Tongue (tissue), 2 donors: Measurements from ENCODE around the gene TUBA4A. TPM values are rescaled to one million over a fixed set of nuclear protein-coding genes. Genes with fewer than 3 reads are reported as not detected.
"Not testable (repeated sequence)": the region's sequence is repeated elsewhere in the genome, so short reads cannot be mapped to it uniquely, and the experiment has no call there.

Experiments used
- DNase-seq: peaks from one replicate; pipeline ENCODE4 v3.0.0-alpha.2; 2015
- total RNA-seq: library from RNA; depleted of rRNA; stranded (reverse); fragments of >200 nt; gene quantifications from one replicate; pipeline ENCODE4 v1.2.3, GENCODE V29; 2014

TUBA4A gene
- 76.1 TPM for total RNA-seq

DNA sequence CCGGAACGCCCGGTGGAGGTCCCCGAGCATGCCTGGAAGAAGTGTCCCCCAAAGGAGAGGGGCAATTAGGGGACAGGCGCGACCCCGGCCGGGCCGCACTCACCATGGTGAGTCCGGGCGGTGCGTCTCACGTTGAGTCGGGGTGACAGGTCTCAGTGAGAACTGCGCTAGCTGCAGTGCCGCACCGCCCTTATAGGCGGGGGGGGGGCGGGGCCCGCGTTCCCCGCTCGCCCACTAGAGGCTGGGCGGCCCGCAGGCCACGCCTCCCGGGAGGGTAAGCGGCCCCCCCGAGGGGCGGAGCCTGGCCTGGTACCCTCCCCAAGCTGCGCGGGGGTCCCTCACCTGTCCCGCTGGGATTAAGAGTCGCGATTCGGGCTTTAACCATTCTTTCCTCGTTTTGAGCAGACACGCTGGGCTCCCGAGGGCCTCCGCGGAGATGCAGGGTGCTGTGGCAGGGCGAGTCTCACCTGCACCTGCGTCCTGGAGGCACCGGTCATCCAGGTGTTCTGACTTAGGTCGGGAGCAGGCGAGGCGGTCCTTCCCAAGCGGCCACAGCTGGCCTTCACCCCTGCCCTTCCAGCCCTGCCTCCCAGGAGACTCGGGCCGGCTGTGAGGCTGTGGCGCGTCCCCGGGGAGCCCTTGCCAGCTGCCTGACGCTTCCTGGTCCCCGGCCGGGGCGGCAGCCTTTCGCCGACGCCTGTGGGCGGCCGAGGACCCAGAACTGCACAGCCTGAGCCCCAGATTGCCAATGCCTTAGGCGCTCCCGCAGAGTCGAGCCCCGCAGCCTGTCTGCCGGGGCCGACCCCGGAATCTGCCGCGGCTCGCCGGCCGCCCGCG is at the start of gene TUBA4A:
Gene TUBA4A (minus strand): TSS at position 166 of the 837 bp plus-strand sequence. CDS start 60 bp downstream, at position 106.
- peak; percentile 81 for DNase-seq

GRCh38 chr2:219302412-219302968 is 48.8 kb upstream of the TUBA4A start:
- DNase-seq, result no peak

DNA sequence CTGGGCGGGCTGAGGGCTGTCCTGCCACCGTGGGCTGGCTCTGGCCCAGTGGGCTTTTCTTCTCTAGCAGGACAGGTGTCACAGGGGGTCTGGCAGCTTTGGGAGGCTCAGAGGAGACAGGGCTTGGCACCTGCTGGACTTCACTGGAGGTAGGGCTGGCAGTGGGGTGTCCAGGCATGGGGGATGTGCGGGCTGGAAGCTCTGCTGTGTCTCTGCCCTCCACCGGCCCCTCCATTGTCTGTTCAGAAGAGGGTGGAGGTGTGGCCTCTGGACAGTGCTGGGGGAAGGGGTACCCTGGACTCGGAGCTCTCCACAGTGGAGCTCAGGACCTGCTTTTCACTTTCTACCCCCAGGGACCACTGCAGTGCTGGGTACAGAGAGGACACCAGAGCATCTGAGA is 46.3 kb upstream of the TUBA4A start:
- DNase-seq, result no peak

DNA sequence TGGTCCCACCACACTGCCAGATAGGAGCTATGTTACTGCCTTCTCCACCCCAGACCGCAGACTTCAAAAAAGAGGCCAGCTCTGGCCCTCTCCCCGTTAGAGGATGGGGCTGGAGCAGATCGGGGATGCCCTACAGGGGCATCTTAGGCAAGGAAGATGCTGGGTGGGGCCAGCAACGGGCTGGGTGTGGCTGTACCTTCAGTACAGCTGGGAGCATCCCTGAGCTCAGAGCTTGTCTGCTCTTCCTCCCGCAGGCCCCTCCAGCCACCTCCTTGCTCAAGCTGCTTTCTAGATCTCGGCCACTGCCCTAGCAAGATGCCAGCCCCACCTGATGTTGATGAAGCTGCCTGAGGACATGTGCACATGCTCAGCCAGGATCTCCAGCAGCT is 45.6 kb upstream of the TUBA4A start:
- DNase-seq, result no peak

DNA sequence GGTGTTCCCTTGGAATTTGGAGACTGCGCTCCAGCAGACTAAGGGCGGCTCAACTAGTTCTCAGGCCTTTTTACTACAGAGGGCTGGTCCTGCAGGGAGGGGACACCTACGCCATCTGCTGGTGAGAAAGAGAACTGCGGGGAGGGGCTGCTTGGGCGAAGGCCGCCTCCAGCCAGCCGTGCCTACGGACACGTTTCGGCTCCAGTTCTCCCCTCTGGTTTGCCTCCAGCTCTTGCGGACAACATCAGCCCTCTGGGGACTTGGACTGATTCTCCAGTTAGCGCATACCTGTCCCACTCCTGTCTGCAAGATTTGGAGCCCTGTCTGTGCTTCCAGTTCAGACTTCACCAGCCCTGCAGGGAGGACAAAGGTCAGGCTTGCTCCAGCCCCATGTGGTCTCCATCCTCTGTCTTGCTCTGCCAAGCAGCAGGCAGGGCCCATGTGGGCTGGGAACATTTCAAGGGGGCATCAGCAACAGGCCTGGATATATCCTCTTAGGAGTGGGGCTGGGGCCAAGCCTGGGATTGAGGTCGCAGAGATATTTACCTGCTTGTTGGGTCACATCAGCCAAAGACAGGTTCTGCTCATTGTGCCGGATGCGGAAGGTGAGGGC is 45.1 kb upstream of the TUBA4A start:
- peak; percentile 92 for DNase-seq

GRCh38 chr2:219297766-219298456 is 44.2 kb upstream of the TUBA4A start:
- no peak for DNase-seq

GRCh38 chr2:219296631-219297391 is 43.1 kb upstream of the TUBA4A start:
- no peak for DNase-seq

DNA sequence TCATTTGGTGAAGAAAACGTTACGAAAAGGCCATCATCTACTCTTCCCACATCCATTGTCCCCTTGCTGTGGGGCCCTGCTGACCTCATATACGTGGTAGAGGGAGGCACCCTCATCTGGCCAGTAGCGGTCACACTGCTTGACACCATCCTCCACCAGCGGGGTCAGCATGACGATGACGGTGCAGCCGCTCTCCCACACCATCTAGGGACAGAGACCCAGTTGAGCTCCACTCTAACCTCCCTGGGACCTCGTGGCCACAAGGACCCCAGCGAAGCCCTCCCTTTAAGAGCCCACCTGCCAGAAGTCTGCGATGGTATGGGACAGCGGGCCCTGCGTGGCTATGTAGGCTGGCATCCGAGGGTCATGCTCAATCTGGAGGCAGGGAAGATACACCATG is 42.4 kb upstream of the TUBA4A start:
- no peak for DNase-seq

DNA sequence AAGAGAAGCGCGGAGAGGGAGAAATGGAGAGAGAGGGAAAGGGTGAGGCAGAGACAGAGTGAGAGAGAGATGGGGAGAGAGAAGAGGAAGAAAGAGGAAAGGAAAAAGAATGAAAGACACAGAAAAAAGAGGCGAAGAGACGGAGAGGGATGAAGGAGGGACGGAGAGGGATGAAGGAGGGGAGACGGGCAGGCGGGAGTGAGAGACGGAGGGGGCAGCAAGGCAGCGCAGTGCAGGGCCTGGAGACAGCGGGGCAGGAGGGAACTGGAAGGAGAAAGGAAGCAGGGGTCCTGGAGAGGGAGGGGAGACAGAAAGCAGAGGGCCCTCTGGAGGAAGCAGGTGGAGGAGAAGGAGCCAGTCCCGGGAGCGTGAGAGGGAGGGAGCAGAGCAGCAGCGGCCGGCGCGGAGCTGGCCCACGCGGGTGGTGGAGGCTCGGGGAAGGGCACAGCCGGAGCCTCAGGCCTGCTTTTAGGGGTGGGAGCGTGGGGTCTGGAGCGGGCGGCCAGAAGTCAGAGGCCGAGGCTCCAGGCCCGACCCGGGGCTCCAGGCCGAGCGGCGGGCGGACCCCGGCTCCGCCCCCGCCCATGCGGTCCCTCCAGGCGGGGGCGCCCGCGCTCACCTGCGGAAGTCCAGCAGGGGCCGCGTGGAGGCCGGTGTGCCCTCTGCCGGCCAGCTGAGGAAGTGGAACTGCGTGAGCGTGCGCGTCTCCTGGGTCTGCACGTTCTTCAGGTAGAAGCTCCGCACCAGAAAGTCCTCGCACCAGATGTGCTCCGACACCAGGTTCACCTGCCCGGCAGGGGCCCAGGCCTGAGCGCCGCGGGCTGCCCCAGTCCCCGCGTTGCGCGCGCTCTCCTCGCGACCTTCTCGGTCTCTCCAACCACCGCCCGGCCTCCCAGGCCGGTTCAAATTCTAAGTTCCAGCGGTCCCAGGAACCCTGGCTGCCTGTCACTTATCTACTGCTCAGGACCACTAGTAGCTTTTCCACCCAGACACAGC is 40.9 kb upstream of the TUBA4A start:
- DNase-seq, result peak; percentile 92

DNA sequence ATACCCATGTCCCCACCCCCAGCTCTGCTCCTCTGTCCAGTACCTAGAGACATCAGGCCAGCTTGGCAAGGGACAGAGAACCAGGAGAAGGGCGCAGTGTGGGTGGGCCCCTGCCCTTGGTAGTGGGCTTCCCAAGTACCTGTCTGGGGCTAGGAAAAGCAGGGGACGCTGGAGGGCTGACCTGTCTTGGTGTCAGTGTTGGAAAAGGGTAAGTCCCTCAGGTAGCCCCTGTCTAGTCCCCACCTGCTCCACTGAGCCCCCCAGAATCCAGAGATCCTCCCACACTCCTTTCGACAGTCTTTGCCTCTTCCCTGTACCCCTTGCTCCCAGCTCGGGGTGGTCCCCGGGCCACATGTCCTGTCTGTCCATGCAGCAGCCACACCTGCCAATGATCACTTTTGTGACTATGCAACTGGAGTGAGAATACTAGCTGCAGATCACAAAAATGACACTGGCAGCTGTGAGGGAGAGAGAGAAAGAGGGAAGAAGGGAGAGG is 40.1 kb upstream of the TUBA4A start:
- peak; percentile 59 for DNase-seq

DNA sequence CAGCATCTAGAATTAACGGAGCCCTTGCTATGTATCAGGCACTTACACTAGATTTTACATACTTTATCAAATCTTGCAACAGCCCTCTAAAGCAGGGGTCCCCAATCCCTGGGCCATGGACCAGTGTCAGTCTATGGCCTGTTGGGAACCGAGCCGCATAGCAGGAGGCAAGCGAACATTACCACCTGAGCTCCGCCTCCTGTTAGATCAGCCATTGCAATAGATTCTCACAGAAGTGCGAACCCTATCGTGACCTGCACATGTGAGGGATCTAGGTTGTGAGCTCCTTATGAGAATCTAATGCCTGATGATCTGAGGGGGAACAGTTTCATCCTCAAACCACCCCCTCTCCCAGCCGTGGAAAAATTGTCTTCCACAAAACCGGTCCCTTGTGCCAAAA is 38.9 kb upstream of the TUBA4A start:
- no peak for DNase-seq

GRCh38 chr2:219291910-219292490 is 38.3 kb upstream of the TUBA4A start:
- no peak for DNase-seq

DNA sequence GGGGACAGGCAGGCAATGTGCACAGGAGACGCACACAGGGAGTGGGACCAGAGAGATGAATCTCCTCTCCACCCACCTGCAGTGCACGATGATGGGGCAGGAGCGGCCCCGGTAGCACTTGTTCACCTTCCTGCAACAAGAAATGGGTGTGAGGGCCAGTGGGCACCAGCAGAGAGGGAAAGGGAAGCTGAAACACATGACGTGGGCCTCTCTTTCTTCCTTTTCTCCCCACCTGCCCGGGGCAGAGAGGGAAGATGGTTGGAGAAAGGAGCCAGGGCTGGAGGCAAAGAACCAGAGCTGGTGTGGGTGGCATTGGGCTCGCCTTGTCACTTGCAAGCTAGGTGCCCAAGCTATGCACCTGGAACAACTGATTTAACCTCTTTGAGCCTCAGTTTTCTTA is 37.7 kb upstream of the TUBA4A start:
- DNase-seq, result no peak

DNA sequence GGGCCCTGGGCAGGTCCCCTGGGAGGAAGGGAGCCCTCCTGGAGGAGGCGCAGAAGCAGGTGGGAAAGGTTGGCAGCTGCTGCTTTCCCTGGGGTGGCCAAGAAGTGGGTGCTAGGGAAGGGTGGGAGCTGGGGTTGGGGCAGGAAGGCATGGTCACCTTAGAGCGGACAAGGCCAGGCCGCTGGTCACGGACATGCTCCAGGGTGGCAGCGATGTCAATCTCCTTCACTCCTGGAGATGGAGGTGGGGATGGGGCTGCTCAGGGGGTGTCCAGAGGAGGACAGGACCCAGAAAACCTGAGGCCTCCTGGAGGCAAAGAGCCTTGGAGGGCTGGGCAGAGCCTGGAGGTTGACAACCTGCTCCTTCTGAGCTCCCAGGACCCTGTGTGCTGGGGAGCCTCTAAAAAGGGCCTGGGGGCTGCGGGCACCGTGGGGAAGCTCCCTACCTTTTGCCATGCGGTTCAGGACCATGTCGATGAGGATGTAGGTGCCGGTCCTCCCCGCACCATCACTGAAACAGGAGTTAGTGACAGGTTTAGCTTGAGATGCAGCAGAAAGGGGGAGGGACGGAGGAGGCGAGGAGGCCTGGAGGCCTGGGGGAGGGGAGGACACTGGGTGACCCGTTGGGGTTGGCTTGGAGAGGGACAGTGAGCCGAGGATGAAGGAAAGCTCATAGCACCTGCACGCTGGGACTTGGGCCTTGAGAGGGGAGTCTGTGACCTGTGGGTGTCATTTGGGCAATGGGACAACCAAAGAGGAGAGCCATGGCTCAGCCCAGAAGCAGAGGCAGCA is 36.9 kb upstream of the TUBA4A start:
- no peak for DNase-seq

DNA sequence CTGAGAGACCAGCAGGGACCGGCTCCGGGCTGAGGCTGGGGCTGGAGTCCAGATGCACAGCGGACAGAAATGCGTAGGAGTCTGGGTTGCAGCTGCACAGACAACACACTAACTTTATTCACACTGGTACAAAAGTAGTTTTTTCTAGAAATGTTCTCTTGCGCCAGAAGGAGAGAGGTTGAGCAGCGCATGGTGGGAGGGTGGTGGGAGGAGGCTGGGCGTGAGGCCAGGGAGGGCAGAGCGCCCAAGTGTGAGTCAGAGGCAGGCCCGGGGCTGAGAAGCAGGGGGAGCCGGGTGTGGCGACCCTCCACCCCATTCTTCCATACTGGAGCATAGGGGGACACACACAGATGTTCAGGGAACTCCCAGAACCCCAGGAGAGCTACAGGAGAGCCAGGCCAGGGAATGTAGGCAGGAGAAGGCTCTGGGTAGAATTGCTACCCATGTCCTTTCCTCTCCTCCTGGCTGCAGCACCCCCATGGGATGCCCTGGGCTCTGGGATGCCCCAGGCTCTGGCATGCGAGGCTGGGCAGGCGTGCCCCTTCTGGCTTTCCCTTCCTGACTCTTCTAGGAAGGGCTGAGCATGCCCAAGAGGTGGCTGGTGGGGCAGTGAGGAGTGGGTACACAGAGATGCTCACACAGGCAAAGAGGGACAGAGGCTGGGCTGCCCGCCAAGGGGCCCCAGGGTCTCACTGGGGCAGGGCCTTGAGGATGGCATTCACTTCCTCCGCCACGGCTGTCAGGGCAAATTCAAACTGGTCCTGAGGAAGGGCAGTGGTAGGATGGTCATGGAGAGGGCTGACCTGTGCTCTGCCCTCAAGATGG is 36.0 kb upstream of the TUBA4A start:
- peak; percentile 93 for DNase-seq

- no peak for DNase-seq
Measured at GRCh38 chr2:219289195-219289536, 35.4 kb upstream of the TUBA4A start.

- DNase-seq, result no peak
Measured at GRCh38 chr2:219287580-219288265, 34.0 kb upstream of the TUBA4A start.

DNA sequence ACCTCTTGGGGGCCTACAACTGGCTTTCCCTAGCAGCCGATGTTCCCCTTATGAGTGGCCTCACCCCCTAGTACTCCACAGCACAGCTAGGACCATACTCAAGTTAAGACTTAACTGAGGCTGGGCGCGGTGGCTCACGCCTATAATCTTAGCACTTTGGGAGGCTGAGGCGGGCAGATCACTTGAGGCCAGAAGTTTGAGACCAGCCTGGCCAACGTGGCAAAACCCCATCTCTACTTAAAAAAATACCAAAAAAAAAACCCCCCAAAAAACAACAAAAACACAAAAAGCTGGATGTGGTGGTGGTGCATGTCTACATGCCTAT is 33.4 kb upstream of the TUBA4A start:
- DNase-seq, result not testable (repeated sequence)
